GM18873 (cell line): ENCODE data around the gene IL10RA.
"Not testable (repeated sequence)": the region's sequence is repeated elsewhere in the genome, so short reads cannot be mapped to it uniquely, and the experiment has no call there.

ENCODE experiments used
- ATAC-seq: cut with Tn5 transposase; IDR thresholded peaks from one replicate; pipeline ENCODE4 v1.9.1; 2021; ENCODE audit warnings: mild to moderate bottlenecking, moderate library complexity, moderate number of reproducible peaks; ENCODE audit not compliant: unreplicated experiment, low FRiP score

The IL10RA gene

DNA sequence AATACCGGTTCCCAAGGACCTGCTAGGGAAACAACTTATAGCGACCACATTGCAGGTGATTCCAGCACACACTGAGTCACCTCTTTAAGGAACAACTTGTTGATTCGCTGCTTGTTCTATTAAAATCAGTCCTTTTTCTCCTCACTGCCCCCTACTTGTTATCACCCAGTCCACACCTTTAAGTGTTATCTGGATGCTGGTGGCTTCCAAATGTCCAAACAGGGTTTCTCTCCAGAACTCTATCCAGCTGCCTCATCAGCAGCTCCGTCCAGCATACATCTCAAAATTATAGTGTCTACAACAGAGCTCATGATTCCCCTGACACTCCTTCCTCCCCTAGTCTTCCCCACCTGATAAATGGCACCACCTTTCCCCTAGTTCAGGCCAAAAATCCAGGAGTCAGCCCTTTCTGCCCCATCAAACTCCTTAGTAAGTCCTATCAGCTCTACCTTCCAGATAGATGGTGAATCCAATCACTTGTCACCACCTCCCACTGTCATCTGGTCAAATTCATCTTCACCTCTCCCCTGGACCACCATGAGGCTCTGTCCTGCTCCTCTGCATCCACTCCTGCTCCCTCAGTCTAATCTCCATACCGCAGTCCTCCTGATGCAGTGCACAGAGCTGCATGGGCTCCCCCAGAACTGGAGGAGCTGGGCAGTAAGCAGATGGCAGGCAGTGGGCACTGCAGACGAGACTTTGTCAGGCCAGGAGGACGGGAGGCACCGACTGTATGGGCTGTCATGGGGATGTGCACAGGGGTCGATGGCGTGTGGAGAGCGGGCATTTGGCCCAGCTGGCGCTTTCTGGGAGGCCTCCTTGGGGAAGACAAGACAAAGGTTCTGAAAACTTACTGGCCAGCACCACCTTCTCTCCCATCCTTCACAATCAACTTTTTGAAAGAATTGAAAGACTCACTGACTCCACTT lies 19.3 kb downstream of the IL10RA start:
- no peak for ATAC-seq

DNA sequence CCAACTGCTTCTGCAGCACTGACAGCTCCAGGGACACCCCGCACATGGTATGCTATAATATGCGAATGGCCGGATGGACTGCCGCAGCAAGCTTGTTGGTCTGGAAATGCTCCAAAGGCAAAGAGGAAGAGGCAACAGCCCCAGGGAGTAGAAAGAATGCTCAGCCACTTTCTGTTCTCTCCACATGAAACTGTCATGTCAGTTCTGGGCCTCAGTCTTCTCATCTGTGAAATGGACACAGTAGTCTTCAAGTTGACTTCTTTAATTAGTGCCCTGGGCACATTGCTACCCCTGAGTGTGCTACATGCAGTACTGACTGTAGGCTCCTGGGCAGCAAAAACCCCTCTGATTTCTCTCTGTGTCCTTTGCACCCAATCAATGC lies 19.9 kb downstream of the IL10RA start:
- ATAC-seq, result no peak

DNA sequence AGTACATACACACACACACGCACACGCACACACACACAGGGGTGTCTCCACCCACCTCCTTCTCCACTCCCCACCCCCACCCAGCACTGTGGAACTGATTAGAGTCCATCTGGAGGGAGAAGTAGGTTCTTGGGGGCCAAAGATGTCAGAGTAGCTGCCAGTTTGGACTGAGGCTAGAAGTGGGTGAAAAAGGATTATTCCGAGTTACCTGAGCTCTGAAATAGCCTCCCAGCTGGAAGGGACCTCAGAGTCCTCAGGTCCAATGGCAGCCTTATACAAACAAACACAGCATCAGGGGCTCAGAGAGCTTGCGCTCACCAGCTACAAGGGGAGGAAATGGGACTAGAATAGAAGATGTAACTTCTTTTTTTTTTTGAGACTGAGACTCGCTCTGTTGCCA lies 20.8 kb downstream of the IL10RA start:
- ATAC-seq, result no peak

- ATAC-seq, result not testable (repeated sequence)
These were observed 21.5 kb downstream of the IL10RA start for GRCh38 chr11:118007563-118008270.

DNA sequence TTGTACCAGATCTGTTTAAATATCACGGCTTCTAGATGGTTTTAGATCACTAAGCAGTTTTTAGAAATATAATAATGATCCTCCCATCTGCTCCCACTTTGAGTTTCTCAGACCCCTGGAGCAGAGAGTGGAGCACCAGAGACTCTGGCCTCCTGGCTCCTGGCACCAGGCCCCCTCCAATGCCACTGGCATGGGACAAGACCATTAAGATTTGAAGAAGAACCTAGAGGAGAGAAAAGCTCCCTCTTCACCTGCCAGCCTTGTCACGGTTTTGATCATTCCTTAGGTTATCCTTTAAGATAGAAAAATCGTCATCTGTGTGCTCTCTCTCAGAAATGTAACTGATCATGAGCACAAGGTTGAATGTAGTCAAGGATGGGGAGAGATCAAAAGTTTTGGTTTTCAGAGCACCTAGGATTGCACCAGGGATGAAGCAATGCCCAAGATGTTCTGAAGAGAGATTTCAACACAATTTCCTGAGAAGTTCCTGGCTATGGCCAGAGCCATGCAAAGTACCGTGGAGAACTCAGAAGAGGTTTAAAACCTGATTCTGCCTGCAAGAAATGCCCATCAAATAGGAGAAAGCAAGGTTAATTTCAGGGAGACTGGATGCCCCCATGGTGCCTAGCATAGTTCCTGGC lies 22.2 kb downstream of the IL10RA start:
- no peak for ATAC-seq

DNA sequence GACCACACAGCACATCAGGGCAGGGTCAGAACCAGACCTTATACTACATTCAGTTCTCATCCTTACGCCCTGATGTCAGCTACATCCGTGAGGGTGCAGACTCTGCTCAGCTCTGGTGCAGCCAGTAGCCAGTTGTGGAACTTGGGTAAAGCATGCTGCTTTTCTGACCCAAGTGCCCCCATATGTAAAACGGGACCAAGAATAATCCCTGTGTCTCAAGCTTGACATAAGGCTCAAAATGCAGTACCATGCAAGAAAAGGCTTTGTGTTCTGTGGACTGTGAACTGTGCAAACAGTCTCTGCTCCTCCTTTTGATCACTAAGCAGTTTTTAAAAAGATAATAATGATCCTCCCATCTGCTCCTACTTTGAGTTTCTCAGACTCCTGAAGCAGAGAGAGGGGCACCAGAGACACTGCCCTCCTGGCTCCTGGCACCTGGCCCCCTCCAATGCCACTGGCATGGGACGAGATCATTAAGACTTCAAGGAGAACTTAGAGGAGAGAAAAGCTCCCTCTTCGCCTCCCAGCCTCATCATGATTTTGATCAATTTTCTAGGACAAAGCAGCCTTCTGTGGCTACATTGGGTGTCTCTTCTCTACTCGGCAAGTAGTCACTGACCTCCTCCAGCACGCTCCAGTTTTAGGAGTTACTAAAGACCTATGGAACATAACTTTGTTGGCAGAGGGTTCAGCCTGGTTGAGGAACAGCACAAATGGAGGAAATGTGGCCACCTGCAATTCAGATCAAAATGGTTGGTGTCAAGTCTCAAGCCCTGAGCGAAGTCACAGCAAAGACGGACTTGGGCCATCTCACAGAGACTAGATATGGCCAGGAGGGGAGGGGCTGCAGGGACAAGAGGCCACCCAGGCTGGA lies 23.9 kb downstream of the IL10RA start:
- no peak for ATAC-seq

- peak; percentile 80 for ATAC-seq
These were observed 24.7 kb downstream of the IL10RA start for GRCh38 chr11:118010738-118011461.

DNA sequence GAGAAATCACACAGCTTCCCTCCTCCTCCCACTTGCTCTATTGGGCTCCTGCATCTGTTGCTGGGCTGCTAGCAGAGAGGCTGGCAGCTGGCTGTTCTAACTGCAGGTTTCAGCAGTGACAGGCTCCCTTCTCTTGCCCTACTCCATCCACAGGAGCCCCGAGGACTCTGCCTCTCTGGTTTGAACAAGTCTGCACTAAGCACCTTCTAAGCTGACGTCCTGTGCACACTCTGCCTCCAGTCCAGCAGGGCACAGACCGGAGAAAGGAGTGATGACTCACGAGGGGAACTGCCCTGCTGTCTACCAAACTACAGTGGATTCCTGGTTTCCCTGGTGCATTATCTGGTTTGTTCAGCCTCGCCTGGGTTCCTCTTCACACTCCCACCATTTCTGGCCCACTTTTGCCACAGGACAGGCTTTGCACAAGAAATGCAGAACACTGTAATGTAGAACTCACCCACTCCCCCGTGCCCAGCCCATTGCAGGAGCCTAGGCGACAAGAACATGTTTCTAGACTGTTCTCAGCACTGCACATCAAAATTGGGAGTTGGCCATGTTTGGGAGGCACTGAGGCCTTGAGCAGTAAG lies 26.0 kb downstream of the IL10RA start:
- no peak for ATAC-seq

GRCh38 chr11:118014022-118014421 lies 27.8 kb downstream of the IL10RA start:
- no peak for ATAC-seq

- no peak for ATAC-seq
These were observed 29.2 kb downstream of the IL10RA start for GRCh38 chr11:118015385-118015841.

GRCh38 chr11:118016104-118016503 lies 29.9 kb downstream of the IL10RA start:
- no peak for ATAC-seq

GRCh38 chr11:118017111-118017510 lies 30.9 kb downstream of the IL10RA start:
- ATAC-seq, result no peak

DNA sequence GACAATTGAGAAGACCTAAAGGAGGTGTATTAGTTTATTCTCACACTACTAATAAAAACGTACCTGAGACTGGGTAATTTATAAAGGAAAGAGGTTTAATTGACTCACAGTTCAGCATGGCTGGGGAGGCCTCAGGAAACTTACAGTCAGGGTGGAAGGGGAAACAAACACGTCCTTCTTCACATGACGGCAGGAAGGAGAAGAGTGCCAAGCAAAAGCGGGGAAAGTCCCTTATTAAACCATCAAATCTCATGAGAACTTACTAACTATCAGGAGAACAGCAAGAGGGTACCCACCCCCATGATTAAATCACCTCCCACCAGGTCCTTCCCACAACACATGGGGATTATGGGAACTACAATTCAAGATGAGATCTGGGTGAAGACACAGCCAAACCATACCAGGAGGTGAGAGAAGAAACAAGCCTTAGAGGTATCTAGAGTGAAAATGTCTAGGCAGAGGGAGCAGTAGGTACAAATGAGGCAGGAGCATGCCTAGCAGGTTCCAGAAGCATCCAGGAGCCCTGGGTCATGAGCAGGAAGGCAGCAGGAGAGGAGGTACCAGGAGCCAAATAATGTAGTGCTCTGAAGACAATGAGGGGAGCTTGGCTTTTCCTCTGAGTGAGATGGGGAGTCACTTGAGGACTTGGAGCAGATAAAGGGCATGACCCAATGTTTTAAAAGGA lies 31.6 kb downstream of the IL10RA start:
- no peak for ATAC-seq

- ATAC-seq, result no peak
These were observed 32.2 kb downstream of the IL10RA start for GRCh38 chr11:118018401-118018800.

DNA sequence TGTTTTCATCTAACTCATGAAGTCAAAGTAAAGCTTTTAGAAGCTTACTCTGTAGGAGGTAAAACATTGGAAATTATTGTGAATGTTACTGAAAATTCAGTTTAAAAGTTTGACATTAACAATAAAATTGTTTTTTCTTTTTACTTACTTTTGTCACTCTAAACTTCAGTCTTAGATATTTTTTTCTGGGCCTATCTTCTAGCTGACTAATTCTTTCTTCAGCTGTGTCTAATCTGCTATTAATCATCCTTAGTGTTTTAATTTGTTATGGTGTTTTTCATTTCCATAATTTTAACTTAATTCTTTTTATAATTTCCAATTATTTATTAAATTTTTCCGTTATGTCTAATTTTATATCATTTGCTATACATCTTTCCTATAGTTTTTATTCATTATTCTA lies 35.0 kb downstream of the IL10RA start:
- ATAC-seq, result no peak

DNA sequence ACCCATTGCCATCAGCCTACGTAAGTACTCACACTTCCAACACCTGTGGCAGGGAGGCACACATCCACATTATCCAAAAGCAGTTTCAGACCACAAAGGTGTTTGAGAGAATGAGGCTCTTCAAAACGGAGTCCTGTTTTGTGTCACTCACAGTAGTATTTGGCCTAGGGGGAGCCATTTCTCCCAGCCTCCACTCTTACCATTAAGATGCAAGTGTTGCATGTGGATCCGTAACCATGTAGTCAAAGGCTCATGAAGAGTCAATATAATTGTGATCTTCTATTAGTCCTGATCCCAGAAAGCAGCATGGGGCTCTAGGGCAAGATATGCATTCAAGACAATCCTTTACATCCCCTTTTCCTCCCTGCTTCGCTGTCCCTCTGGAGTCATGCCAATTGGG lies 41.5 kb downstream of the IL10RA start:
- no peak for ATAC-seq

GRCh38 chr11:118028626-118029025 lies 42.4 kb downstream of the IL10RA start:
- ATAC-seq, result no peak

GRCh38 chr11:118033443-118033842 lies 47.2 kb downstream of the IL10RA start:
- no peak for ATAC-seq

- no peak for ATAC-seq
These were observed 55.9 kb downstream of the IL10RA start for GRCh38 chr11:118042141-118042540.
